DMS153 treated with DMSO at 0.1 percent for 48 hours (cell line): ENCODE measurements around the gene ARMC7.

Source experiments
- DNase-seq: peaks from one replicate; lab custom pipeline; 2025; ENCODE audit not compliant: unreplicated experiment; lab: John Stamatoyannopoulos, UW

The ARMC7 gene

DNA sequence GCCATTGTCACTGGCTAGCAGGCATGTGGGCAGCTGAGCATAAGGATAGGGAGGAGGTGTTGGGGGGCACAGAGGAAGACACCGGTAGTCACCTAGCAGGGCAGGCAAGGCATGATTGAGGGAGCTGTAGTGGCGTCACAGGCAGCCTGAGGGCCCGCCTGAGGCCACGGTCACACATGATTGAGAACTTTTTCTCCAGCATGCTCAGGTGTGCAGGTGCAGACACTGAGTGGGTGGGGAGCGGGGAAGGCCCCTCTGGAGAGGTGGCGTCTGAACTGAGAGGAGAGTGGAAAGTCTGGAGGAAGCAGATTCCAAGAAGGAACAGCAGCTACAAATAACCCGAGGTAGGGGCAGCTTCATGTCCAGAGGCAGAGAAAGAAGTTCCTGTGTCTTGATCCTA, 10.9 kb upstream of the ARMC7 start:
- no peak for DNase-seq

GRCh38 chr17:75099881-75100595, 9.7 kb upstream of the ARMC7 start:
- DNase-seq, result no peak

DNA sequence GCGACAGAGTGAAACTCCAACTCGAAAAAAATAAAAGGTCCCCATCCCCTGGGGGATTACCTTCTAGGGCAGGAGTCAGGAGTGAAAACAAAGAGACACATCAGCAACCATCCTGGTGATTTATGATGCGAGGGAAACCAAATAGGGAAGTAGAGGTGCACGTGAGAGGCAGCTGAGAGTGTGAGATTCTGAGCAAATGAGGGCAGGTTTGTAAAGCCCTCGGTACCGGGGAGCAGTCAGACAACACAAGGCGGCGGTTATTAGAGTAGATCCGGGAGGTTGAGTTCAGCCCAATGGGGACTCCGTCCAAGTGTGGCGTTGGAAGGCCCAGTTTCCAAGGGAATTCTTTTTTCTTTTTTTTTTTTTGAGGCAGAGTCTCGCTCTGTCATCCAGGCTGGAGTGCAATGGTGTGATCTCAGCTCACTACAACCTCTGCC, 7.4 kb upstream of the ARMC7 start:
- DNase-seq, result peak; percentile 79

DNA sequence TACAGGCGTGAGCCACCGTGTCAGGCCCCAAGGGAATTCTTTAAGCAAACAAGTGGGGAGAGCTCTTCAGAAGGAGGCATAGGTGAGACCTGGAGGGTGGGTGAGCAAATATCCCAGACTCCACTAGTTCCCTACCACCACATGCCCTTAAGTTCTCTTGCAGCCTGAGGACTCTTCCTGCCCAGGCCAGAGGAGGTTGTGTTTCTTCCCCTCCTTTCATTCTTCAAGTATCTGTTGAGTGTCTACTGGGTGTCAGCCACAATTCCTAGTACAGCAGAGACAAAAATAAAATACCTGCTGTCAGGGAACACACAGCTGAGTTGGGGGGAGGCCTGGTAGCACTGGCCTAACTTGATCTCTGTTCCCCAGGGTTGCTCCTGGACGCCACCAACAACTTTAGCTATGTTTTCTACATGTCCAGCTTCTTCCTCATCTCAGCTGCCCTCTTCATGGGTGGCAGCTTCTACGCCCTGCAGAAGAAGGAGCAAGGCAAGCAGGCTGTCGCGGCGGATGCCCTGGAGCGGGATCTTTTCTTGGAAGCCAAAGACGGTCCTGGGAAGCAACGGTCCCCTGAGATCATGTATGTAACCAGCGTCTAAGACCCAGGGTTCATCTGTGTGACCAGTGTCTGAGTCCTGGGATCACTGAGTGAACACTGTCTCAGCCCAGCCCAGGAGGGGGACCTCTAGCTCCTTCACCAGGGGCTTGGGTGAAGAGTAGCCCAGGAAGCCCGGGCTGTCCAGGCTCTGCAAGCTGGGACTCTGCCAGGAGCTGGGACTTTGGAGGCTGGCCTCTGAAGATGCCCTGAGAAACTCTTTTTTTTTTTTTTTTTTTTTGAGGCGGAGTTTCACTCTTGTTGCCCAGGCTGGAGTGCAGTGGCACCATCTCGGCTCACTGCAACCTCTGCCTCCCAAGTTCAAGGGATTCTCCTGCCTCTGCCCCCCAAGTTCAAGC, 5.9 kb upstream of the ARMC7 start:
- DNase-seq, result no peak

GRCh38 chr17:75105126-75106080, 4.4 kb upstream of the ARMC7 start:
- DNase-seq, result peak; percentile 61

DNA sequence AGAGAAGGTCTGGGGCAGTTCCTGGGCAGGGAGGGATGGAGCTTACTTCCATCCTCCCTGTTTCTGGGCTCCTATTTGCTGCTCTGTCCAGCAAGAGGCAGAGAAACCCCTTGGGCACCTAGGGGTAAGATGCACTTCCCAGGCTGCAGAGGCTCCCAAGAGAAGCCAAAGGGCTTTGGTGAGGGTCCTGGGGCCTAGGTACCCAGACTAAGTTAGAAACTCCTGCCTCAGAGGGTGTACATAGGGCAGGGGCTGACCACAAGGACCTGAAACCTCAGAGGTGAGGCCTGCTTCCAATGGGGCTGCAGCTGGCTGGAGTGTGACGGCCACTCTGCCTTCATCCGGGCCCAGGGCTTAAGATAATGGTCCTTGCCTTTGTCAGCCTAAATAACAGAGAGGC, 1.6 kb upstream of the ARMC7 start:
- DNase-seq, result no peak

DNA sequence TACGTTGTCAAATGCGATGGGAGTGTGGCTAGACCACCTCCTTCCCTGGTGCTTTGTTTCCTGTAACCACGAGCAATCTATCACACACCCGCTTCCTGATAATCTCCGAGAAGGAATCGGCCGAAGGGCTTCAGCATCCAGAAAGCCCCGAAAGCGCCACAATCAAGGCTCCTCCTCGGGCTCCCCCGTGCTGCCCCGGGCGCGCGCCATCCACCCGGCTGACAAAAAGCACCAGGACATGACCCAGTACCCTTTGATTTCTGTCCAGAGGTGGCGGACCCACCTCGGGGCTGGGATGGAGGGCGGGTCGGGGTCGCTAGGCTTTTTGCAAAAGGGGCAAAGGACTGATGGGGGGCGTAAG, 743 bp upstream of the ARMC7 start:
- no peak for DNase-seq

- no peak for DNase-seq
Measured at GRCh38 chr17:75110234-75110937, 617 bp downstream of the ARMC7 start.

DNA sequence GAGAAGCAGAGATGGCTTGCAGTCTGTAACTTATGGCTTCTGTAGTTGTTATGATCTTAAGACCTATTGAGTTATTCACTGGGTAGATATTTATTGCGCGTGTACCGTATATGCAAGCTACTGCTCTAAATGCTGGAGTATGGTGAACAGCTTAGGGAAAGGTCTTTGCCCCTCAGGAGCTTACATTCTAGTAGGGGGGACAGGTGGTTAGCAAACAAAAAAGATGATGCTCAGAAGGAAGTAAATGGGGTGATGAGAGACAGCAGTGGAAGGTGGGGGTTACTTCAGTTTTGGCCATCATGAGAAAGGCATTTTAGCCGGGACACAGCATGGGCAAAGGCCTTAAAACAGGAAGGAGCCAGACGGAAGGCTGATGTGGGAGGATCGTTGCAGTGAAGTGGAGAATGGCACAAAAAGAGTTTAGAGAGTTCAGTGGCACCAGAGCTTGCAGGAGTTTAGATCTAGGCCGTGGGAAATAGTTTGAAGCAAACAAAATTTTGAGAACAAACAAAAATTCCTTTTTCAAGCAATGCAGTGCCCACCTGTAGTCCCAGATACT, 2.1 kb downstream of the ARMC7 start:
- no peak for DNase-seq

- peak; percentile 89 for DNase-seq
Measured at GRCh38 chr17:75113798-75114551, 4.2 kb downstream of the ARMC7 start.

GRCh38 chr17:75114552-75115314, 5.0 kb downstream of the ARMC7 start:
- no peak for DNase-seq

GRCh38 chr17:75115555-75115954, 5.8 kb downstream of the ARMC7 start:
- DNase-seq, result no peak

DNA sequence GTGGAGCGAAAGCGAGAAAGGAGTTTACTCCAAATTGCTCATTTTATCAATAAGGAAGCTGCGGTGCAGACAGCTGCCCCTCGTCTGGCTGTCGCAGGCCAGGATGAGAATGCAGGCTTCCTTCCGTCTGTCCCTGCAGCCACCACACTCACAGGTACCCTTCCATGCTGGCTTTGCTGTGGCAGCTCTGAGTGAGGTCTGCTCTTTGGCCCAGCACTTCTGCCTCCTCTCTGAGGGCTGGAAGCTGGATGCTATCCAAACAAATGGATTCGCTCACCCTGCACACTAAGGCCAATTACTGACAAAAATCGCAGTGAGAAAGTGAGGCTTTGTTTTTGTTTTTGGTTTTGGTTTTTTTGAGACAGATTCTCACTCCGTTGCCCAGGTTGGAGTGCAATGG, 7.0 kb downstream of the ARMC7 start:
- DNase-seq, result no peak

DNA sequence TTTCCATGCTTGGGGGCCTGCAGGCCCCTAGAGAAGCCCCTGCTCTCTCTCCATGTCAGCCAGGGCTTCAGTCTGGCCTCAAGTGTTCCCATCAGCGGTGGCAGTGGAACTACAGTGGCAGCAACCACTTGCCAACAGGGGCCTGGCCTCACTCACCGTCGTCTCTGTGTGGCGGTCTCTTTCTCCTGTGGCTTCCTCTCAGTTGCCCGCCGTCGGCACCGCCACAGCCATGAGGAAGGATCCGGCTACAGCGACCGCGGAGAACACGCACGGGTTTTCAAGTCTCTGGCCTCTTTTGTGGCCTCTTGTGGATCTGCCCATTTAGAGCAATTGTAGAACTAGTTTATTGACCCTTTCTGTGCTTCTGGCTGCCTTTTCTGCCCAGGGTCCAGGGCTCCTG, 8.5 kb downstream of the ARMC7 start:
- DNase-seq, result no peak

DNA sequence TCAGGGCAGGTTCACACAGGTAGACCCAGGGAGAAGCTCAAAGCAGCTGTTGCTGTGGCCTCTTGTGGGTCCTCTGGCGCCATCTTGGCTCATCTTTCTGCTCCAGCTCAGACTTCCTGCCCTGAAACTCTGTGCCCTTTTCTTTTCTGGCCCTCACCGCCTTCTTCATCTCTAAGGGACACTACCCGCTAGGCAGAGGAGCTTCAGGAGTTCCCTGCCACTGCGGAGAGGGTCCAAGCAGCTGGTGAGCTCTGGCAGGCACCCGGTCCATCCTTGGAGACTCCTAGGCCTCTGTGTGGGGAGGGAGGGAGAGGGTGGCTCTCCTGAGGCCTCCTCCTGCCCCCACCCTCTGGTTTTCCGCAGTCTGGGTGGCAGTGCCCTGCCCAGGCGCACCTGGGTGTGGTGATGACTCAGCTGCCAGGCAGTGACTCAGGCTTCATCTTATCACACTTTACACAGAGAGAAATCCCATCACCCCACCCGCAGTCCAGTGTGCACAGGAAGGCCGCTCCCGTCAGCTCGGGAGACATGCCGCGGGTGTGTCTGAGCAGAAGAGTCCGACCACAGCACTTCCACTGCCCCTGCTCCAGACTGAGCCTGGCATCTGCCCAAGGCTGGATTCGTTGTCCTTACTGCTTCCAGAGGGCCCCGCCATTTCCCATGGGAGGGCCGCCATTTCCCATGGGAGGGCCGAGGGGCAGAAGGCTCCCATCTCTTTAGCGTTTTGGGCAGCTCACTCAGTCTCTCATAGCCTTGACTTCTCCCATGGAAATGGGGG, 14.5 kb downstream of the ARMC7 start:
- peak; percentile 90 for DNase-seq

DNA sequence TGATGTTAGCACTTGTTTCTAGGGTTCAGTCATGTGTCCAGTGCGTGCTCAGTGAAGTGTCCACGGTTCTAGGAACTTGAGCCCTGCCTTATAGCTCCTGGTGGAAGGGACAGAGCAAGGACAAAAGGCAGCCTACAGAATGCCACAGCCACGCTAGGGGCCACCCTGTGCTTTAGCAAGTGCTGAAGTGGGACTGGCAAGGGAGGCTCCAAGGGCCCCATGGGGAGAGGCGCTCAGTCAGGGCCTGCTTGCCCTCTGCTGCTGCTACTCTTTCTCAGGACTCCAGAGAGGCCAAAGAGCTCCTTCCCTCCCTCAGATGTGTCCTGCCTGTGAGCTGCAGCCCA, 15.0 kb downstream of the ARMC7 start:
- DNase-seq, result peak; percentile 75

DNA sequence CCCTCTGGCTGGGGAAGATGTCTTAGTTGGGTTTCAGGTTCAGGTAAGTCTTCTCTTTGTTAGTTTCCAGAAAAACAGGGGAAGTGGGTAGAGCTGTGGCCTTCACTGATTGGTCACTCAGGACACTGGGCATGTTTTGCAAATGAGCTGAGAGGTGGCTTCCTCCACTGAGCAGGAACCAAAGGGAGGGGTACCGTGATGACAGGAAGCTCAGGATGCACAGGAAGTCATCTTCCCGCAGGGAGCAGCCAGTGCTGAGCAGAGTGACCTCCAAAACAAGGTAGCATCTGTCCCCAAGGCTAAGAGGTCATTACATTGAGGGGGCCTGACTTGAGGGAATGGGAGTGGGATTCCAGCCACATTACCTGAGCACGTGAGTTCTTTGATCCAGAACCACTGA, 16.2 kb downstream of the ARMC7 start:
- no peak for DNase-seq

- DNase-seq, result no peak
Measured at GRCh38 chr17:75126954-75127353, 17.2 kb downstream of the ARMC7 start.
